Stimulated activated CD8-positive, alpha-beta memory T cell treated with anti-CD3 and anti-CD28 coated beads, Interleukin-2, amount 100 ng/mL, for 48 hours (primary cell): ENCODE data around the gene MUC22.

Experiments
- DNase-seq, 2 donors: peaks; one replicate each; pipeline ENCODE4 v3.0.0-alpha.2; 2020; ENCODE audit warnings: low read depth in 2 of 2

Gene MUC22

DNA sequence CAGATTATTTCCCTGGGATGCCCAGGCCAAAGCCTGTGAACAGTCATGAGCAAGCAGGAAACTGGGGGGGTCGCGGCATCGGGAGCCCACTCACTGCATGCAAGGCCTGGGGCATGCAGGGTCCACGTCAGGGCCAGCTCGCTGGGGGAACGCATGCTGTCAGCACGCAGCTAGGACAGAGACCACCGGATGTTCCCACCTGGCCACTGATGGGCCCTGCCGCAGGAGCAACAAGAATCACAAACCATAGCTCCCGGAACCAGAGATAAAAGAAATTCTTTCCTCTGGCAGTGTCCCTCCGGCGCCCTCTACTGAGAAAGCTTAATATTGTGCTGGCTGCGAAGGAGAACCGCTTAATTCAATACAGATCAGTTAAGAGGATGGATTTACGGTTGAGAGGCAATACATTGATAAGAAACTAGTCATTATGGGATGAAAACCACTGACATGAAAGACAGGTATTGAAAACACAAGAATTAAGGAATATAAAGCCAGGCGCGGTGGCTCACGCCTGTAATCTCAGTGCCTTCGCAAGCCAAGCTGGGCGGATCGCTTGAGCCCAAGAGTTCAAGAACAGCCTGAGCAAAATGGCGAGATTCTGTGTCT is 69.5 kb downstream of the MUC22 start:
- peak; percentile 28 to 51 for DNase-seq

- no peak for DNase-seq
These were observed 71.6 kb downstream of the MUC22 start for GRCh38 chr6:31081872-31082271.

DNA sequence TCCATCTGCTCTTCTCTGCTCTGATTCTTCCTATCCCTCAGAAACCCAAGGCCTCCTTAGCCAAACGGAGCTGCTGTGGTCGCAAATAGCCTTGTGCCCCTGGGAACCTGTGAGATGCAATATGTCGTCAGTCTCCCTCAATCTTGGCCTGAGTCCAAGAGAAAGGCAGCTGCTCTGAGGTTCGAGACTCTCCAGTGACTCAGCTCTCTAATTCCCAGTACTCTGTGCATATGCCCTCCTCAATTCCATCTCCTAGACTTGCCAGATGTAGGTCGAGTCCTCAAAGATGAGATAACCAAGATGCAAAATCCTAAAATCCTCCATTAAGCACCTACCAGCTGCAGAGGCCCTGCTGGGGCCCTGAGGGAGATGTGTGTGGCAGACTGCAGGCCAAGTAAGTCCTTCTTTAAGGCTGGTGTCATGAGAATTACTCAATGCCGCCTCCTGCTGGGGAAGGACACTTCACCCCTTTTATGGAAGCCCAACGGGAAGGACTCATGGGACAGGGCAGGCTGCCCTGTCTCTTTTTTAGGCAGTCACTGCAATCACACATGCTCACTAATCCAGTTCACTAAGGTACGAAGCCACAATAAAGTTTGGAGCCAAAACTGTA is 73.6 kb downstream of the MUC22 start:
- peak; percentile 13 to 21 for DNase-seq
